HepG2 (cell line): ENCODE results near the gene THOC5.

ENCODE experiments used
- CEBPB ChIP-seq: IDR thresholded peaks from 2 replicates; pipeline ENCODE4 v1.6.1; 2011; ENCODE audit warnings: low read depth, low read length, improper control_type of control experiment, borderline replicate concordance
- CTCF ChIP-seq: sonication (generic); formaldehyde crosslinking; IDR thresholded peaks from 2 replicates; pipeline ENCODE4 v1.5.0; 2020; ENCODE audit warnings: mild to moderate bottlenecking, missing genetic modification reagents, moderate library complexity
- ESRRA ChIP-seq: sonication (generic); formaldehyde crosslinking; IDR thresholded peaks from 2 replicates; pipeline ENCODE4 v1.5.1; 2020; ENCODE audit warnings: mild to moderate bottlenecking, low read depth, missing genetic modification reagents
- HOXA3 ChIP-seq: sonication (generic); formaldehyde crosslinking; IDR thresholded peaks from 2 replicates; pipeline ENCODE4 v1.5.0; 2020; ENCODE audit warnings: missing genetic modification reagents
- PTBP1 ChIP-seq: fragments of 200-400 bp; formaldehyde crosslinking; IDR thresholded peaks from 2 replicates; pipeline ENCODE4 v1.6.1; 2018; ENCODE audit warnings: low read length, low read depth; ENCODE audit not compliant: poor library complexity, severe bottlenecking
- RELA ChIP-seq: sonication (generic); formaldehyde crosslinking; IDR thresholded peaks from 2 replicates; pipeline ENCODE4 v1.4.0; 2020; ENCODE audit warnings: missing genetic modification reagents
- SMC3 ChIP-seq: IDR thresholded peaks from 2 replicates; pipeline ENCODE4 v1.6.1; 2011; ENCODE audit warnings: low read length, improper control_type of control experiment
- SRSF1 ChIP-seq: fragments of 200-400 bp; formaldehyde crosslinking; optimal IDR thresholded peaks from 2 replicates; pipeline ENCODE3; 2017; ENCODE audit warnings: mild to moderate bottlenecking, low read depth, low read length, moderate library complexity
- ZNF350 ChIP-seq: sonication (generic); formaldehyde crosslinking; IDR thresholded peaks from 2 replicates; pipeline ENCODE4 v1.4.0; 2020; ENCODE audit warnings: mild to moderate bottlenecking, low read depth, missing genetic modification reagents, borderline replicate concordance
- ZNF501 ChIP-seq: sonication (generic); formaldehyde crosslinking; IDR thresholded peaks from 2 replicates; pipeline ENCODE4 v1.5.1; 2020; ENCODE audit warnings: mild to moderate bottlenecking, moderate library complexity, missing genetic modification reagents
- ZNF605 ChIP-seq: sonication (generic); formaldehyde crosslinking; IDR thresholded peaks from 2 replicates; pipeline ENCODE4 v1.8.0; 2022; ENCODE audit warnings: mild to moderate bottlenecking, missing genetic modification reagents
- ZSCAN21 ChIP-seq: sonication (generic); formaldehyde crosslinking; IDR thresholded peaks from 2 replicates; pipeline ENCODE4 v1.8.0; 2022; ENCODE audit warnings: mild to moderate bottlenecking, missing genetic modification reagents, moderate library complexity, borderline replicate concordance

GRCh38 chr22:29457730-29458129, 95.8 kb downstream of the THOC5 start:
- no peak for TF ChIP-seq RELA
- TF ChIP-seq CEBPB: no peak
- no peak for TF ChIP-seq PTBP1
- TF ChIP-seq ZNF605: no peak
- TF ChIP-seq CTCF (CRISPR knock-in tag): no peak
- TF ChIP-seq ZNF350 (CRISPR knock-in tag): no peak
- no peak for TF ChIP-seq HOXA3 (CRISPR knock-in tag)
- TF ChIP-seq ZNF501: no peak
- TF ChIP-seq ESRRA: no peak
- no peak for TF ChIP-seq SMC3
- TF ChIP-seq ZSCAN21 (CRISPR knock-in tag): no peak
- TF ChIP-seq SRSF1: no peak
